Sigmoid colon (tissue), 4 donors: ENCODE measurements around the gene CHSY3.

ENCODE experiments used
- CTCF ChIP-seq, 4 experiments: fragments of 450-650 bp in 3 of 4; fragments of 200-600 bp in 1 of 4; IDR thresholded peaks; one replicate each; pipeline ENCODE4 v1.5.1; 2016 to 2019; ENCODE audit warnings: antibody characterized with exemption in 4 of 4, mild to moderate bottlenecking in 3 of 4, moderate library complexity in 2 of 4
- EP300 ChIP-seq, 4 donors: sonication (generic); formaldehyde crosslinking; IDR thresholded peaks; one replicate each; pipeline ENCODE4 v1.6.1; 2017; ENCODE audit warnings: antibody characterized with exemption in 4 of 4
- POLR2A ChIP-seq, 2 donors: fragments of 450-650 bp; IDR thresholded peaks; one replicate each; pipeline ENCODE4 v1.6.1; 2016; ENCODE audit warnings: antibody characterized with exemption in 2 of 2, mild to moderate bottlenecking in 2 of 2, moderate library complexity in 2 of 2
- POLR2AphosphoS5 ChIP-seq, 4 donors: sonication (generic); formaldehyde crosslinking; IDR thresholded peaks; one replicate each; pipeline ENCODE4 v1.6.1; 2017; ENCODE audit warnings: antibody characterized with exemption in 4 of 4

GRCh38 chr5:130067364-130067763 is 163.1 kb downstream of the CHSY3 start:
- TF ChIP-seq EP300 (IDR thresholded peaks at IDR 0.05) (no peak), CTCF (IDR thresholded peaks at IDR 0.05) (no peak), POLR2A (IDR thresholded peaks at IDR 0.05) (no peak), POLR2AphosphoS5 (IDR thresholded peaks at IDR 0.05) (no peak)
